HUES48 (cell line): ENCODE measurements around the gene POT1.

Experiments
- H3K27ac ChIP-seq: one replicate; pipeline ENCODE4 v1.7.0; 2013; ENCODE audit warnings: low read depth, low read length, inconsistent platforms
- H3K27me3 ChIP-seq: 2 replicates; pipeline ENCODE4 v1.6.1; 2013; ENCODE audit warnings: mild to moderate bottlenecking, low read length; ENCODE audit not compliant: control insufficient read depth, insufficient read depth
- H3K36me3 ChIP-seq: 2 replicates; pipeline ENCODE4 v1.6.1; 2013; ENCODE audit warnings: low read length; ENCODE audit not compliant: control insufficient read depth, insufficient read depth
- H3K4me1 ChIP-seq: 2 replicates; pipeline ENCODE4 v1.6.1; 2013; ENCODE audit warnings: mild to moderate bottlenecking, low read length; ENCODE audit not compliant: control insufficient read depth, insufficient read depth
- H3K4me3 ChIP-seq: 2 replicates; pipeline ENCODE4 v1.5.1; 2013; ENCODE audit warnings: mild to moderate bottlenecking, low read depth, low read length
- H3K9ac ChIP-seq: 2 replicates; pipeline ENCODE4 v1.6.1; 2013; ENCODE audit warnings: mild to moderate bottlenecking, low read depth, low read length, moderate library complexity
- H3K9me3 ChIP-seq: 2 replicates; pipeline ENCODE4 v1.6.1; 2013; ENCODE audit warnings: low read length; ENCODE audit not compliant: control insufficient read depth, insufficient read depth

POT1 gene

GRCh38 chr7:124938128-124938527, 8.5 kb upstream of the POT1 start:
- H3K27me3 ChIP-seq: no peaks in the 10 kb centered on the region
- no peaks in the 10 kb centered on the region for H3K36me3 ChIP-seq
- no peaks in the 10 kb centered on the region for H3K9me3 ChIP-seq
- H3K4me1 ChIP-seq: no peaks in the 10 kb centered on the region
- H3K4me3 ChIP-seq: no peak overlapping the region
- no peak overlapping the region for H3K9ac ChIP-seq
- H3K27ac ChIP-seq: no peak overlapping the region

GRCh38 chr7:124937076-124937475, 7.5 kb upstream of the POT1 start:
- Histone ChIP-seq H3K4me1 (no peaks in the 10 kb centered on the region), H3K4me3 (no peak overlapping the region), H3K27ac (no peak overlapping the region), H3K9ac (no peak overlapping the region), H3K36me3 (no peaks in the 10 kb centered on the region), H3K9me3 (no peaks in the 10 kb centered on the region), H3K27me3 (no peaks in the 10 kb centered on the region)

DNA sequence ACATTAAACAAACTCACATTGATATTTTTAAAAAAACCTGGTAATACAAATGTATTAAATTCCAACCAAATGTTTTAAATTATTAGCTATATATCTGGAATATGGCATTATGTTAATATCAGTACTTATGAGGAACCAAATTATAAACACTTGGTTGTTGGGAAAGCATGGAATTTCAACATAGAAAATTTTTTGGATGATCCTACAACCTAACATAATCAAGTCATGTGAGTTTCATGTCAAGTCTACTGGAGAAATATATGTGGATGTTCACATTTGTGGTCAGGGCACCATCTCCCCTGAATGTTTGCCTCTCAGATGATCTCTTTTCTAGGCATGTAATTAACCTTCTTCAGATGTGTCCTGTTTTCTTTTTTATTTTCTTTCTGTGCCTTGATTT, 5.2 kb upstream of the POT1 start:
- Histone ChIP-seq H3K4me3 (no peak overlapping the region), H3K9me3 (no peaks in the 10 kb centered on the region), H3K27ac (no peak overlapping the region), H3K36me3 (no peaks in the 10 kb centered on the region), H3K9ac (no peak overlapping the region), H3K4me1 (no peaks in the 10 kb centered on the region), H3K27me3 (no peaks in the 10 kb centered on the region)

- H3K27me3 ChIP-seq: no peaks in the 10 kb centered on the region
Observed at GRCh38 chr7:124930655-124931597, 1.3 kb upstream of the POT1 start.

DNA sequence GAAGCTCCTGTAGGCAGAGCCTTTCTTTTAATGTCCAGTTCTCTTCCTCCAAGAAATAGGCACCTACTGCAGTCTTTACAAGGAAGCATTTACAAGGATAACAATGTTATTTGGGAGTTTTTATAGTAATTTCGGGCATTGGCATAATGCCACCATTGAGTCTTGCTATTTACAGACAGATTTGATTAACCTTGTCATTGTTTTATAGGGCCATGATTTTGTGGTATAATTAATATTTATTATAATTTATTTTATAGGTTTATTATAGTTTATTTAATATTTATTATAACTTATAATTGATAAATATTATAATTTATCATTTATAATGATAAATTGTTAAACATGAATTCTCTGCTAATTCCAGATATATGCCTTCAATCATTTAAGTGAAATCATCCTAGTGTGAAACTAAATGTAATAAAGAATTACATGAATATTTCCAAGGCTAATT, 573 bp upstream of the POT1 start:
- no peak overlapping the region for H3K9ac ChIP-seq
- peak overlapping the region; percentile 89 for H3K4me3 ChIP-seq
- H3K9me3 ChIP-seq: no peaks in the 10 kb centered on the region
- H3K4me1 ChIP-seq: 0 out of 2 replicates have a peak, but pooled peaks cover 5% of the 10 kb centered on the region
- H3K27me3 ChIP-seq: no peaks in the 10 kb centered on the region
- H3K27ac ChIP-seq: peak overlapping the region; percentile 85
- peaks cover 7% of the 10 kb centered on the region; the same call in 1 of the 2 replicates for H3K36me3 ChIP-seq

More at GRCh38 chr7:124930655-124931597, 1.3 kb upstream of the POT1 start:
- Histone ChIP-seq H3K4me1 (0 out of 2 replicates have a peak, but pooled peaks cover 5% of the 10 kb centered on the region), H3K9me3 (no peaks in the 10 kb centered on the region), H3K4me3 (no peak overlapping the region), H3K27ac (no peak overlapping the region), H3K36me3 (peaks cover 7% of the 10 kb centered on the region; the same call in 1 of the 2 replicates), H3K9ac (no peak overlapping the region)

- no peak overlapping the region for H3K4me3 ChIP-seq
- peaks cover 7% of the 10 kb centered on the region; the same call in 1 of the 2 replicates for H3K36me3 ChIP-seq
- H3K27me3 ChIP-seq: no peaks in the 10 kb centered on the region
- 0 out of 2 replicates have a peak, but pooled peaks cover 5% of the 10 kb centered on the region for H3K4me1 ChIP-seq
- H3K27ac ChIP-seq: no peak overlapping the region
- H3K9ac ChIP-seq: no peak overlapping the region
- H3K9me3 ChIP-seq: no peaks in the 10 kb centered on the region
Observed at GRCh38 chr7:124924906-124925305, 4.7 kb downstream of the POT1 start.

DNA sequence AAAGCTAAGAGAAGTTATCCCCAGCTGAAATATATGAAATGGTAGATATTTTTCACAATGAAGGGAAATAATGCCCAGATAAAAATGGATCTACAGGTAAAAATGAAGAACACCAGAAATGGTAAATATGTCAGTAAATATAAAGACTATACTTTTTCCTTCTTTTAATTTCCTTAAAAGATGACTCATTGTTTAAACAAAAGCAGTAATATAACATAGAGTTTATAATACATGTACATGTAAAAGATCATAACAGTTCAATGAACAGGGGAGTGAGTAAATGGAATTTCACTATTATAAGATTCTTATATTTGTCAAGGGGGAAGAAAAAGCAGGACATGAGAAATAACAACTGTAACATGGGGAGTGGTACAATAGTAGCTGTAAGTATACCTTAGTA, 7.4 kb downstream of the POT1 start:
- Histone ChIP-seq H3K9me3 (no peaks in the 10 kb centered on the region), H3K4me3 (no peak overlapping the region), H3K36me3 (peaks cover 3% of the 10 kb centered on the region; the same call in 1 of the 2 replicates), H3K27me3 (no peaks in the 10 kb centered on the region), H3K9ac (no peak overlapping the region), H3K27ac (no peak overlapping the region), H3K4me1 (no peaks in the 10 kb centered on the region)

- no peaks in the 10 kb centered on the region for H3K9me3 ChIP-seq
- H3K27ac ChIP-seq: no peak overlapping the region
- 0 out of 2 replicates have a peak, but pooled peaks cover 4% of the 10 kb centered on the region for H3K36me3 ChIP-seq
- no peak overlapping the region for H3K4me3 ChIP-seq
- H3K27me3 ChIP-seq: no peaks in the 10 kb centered on the region
- no peak overlapping the region for H3K9ac ChIP-seq
- no peaks in the 10 kb centered on the region for H3K4me1 ChIP-seq
Observed at GRCh38 chr7:124919841-124920240, 9.8 kb downstream of the POT1 start.

GRCh38 chr7:124918662-124919061, 11.0 kb downstream of the POT1 start:
- no peak overlapping the region for H3K27ac ChIP-seq
- no peak overlapping the region for H3K9ac ChIP-seq
- H3K9me3 ChIP-seq: no peaks in the 10 kb centered on the region
- no peak overlapping the region for H3K4me3 ChIP-seq
- 0 out of 2 replicates have a peak, but pooled peaks cover 4% of the 10 kb centered on the region for H3K36me3 ChIP-seq
- H3K27me3 ChIP-seq: no peaks in the 10 kb centered on the region
- no peaks in the 10 kb centered on the region for H3K4me1 ChIP-seq

- Histone ChIP-seq H3K9ac (no peak overlapping the region), H3K27me3 (no peaks in the 10 kb centered on the region), H3K9me3 (no peaks in the 10 kb centered on the region), H3K4me1 (no peaks in the 10 kb centered on the region), H3K4me3 (no peak overlapping the region), H3K27ac (no peak overlapping the region), H3K36me3 (peaks cover 4% of the 10 kb centered on the region; the same call in 1 of the 2 replicates)
Observed at GRCh38 chr7:124915242-124915641, 14.4 kb downstream of the POT1 start.

GRCh38 chr7:124914298-124914697, 15.3 kb downstream of the POT1 start:
- H3K27me3 ChIP-seq: no peaks in the 10 kb centered on the region
- no peaks in the 10 kb centered on the region for H3K4me1 ChIP-seq
- H3K9ac ChIP-seq: no peak overlapping the region
- H3K9me3 ChIP-seq: no peaks in the 10 kb centered on the region
- H3K36me3 ChIP-seq: peaks cover 4% of the 10 kb centered on the region; the same call in 1 of the 2 replicates
- H3K4me3 ChIP-seq: no peak overlapping the region
- no peak overlapping the region for H3K27ac ChIP-seq
